B cell (primary cell): ENCODE results near the gene EVX1. TPM values are rescaled to one million over a fixed set of nuclear protein-coding genes. Genes with fewer than 3 reads are reported as not detected.

Experiments used
- ATAC-seq: fragments of 200-7000 bp; cut with Tn5 transposase; one replicate; pipeline ENCODE4 v1.10.0; 2021; ENCODE audit warnings: low read depth, mild to moderate bottlenecking, moderate number of reproducible peaks, moderate library complexity
- CTCF ChIA-PET: fragments of 350-600 bp; sonication (Branson Sonifier 250); formaldehyde crosslinking; loops from one replicate; lab custom pipeline; 2021; ENCODE audit warnings: antibody characterized with exemption, inconsistent platforms; lab: Charles Lee
- POLR2A ChIA-PET: fragments of 350-600 bp; sonication (Branson Sonifier 250); formaldehyde crosslinking; loops from one replicate; lab custom pipeline; 2021; ENCODE audit warnings: antibody characterized with exemption; lab: Charles Lee
- DNase-seq: peaks from one replicate; pipeline ENCODE4 v3.0.0; 2013
- H2AFZ ChIP-seq: 2 replicates; pipeline ENCODE4 v1.6.1; 2012; ENCODE audit warnings: mild to moderate bottlenecking, low read depth, low read length; ENCODE audit not compliant: insufficient read depth, poor library complexity, severe bottlenecking
- H3K27ac ChIP-seq, 2 donors: 1 replicate in 1 of 2; 2 replicates in 1 of 2; pipeline ENCODE4 v1.5.1; 2012 to 2013; ENCODE audit warnings: low read length in 2 of 2, mild to moderate bottlenecking in 2 of 2, moderate library complexity in 1 of 2
- H3K27me3 ChIP-seq, 4 experiments: fragments of 200-600 bp in 1 of 4; sonication (generic) in 1 of 4; replicated peaks in 1 of 4; 1 replicate in 2 of 4; 2 replicates in 2 of 4; pipeline versions ENCODE4 v1.6.1 to v1.7.0; 2013 to 2016; ENCODE audit warnings: low read length in 3 of 4, mild to moderate bottlenecking in 2 of 4, mixed read lengths in 1 of 4, moderate library complexity in 1 of 4; ENCODE audit not compliant: insufficient read depth in 4 of 4, control insufficient read depth in 3 of 4; ENCODE audit errors: control extremely low read depth in 1 of 4
- H3K36me3 ChIP-seq, 2 experiments: replicated peaks in 1 of 2; 1 replicate in 1 of 2; 2 replicates in 1 of 2; pipeline versions ENCODE4 v1.6.1 to v1.7.1; 2013; ENCODE audit warnings: low read length in 1 of 2; ENCODE audit not compliant: insufficient read depth in 2 of 2, control insufficient read depth in 1 of 2; ENCODE audit errors: control extremely low read depth in 1 of 2, extremely low read depth in 1 of 2
- H3K4me1 ChIP-seq, 2 donors: fragments of 200-600 bp in 1 of 2; sonication (generic) in 1 of 2; 1 replicate in 1 of 2; 2 replicates in 1 of 2; pipeline versions ENCODE4 v1.5.1 to v1.6.1; 2013 to 2017; ENCODE audit warnings: low read length in 2 of 2; ENCODE audit not compliant: control insufficient read depth in 2 of 2, insufficient read depth in 2 of 2
- H3K4me2 ChIP-seq: replicated peaks from 2 replicates; pipeline ENCODE3; 2012; ENCODE audit warnings: mild to moderate bottlenecking, low read depth, low read length; ENCODE audit not compliant: poor library complexity, severe bottlenecking
- H3K4me3 ChIP-seq, 5 experiments: fragments of 200-600 bp in 1 of 5; sonication (generic) in 1 of 5; 1 replicate in 3 of 5; 2 replicates in 2 of 5; pipeline versions ENCODE4 v1.5.1 to v1.7.0; 2011 to 2016; ENCODE audit warnings: low read length in 4 of 5, mild to moderate bottlenecking in 4 of 5, low read depth in 2 of 5, control low read depth in 1 of 5, moderate library complexity in 1 of 5; ENCODE audit not compliant: insufficient read depth in 1 of 5; ENCODE audit errors: control extremely low read depth in 1 of 5, extremely low read depth in 1 of 5
- H3K79me2 ChIP-seq: fragments of 200-600 bp; sonication (generic); one replicate; pipeline ENCODE4 v1.6.0; 2016; ENCODE audit warnings: low read length; ENCODE audit not compliant: control insufficient read depth, insufficient read depth
- H3K9ac ChIP-seq: fragments of 200-600 bp; sonication (generic); 2 replicates; pipeline ENCODE4 v1.6.1; 2017; ENCODE audit warnings: mild to moderate bottlenecking, low read length, moderate library complexity
- H3K9me3 ChIP-seq, 3 donors: one replicate each; pipeline versions ENCODE4 v1.6.1 to v1.7.1; 2013; ENCODE audit warnings: low read length in 2 of 3; ENCODE audit not compliant: control insufficient read depth in 2 of 3, insufficient read depth in 1 of 3; ENCODE audit errors: control extremely low read depth in 1 of 3
- H4K20me1 ChIP-seq: 2 replicates; pipeline ENCODE4 v1.6.0; 2012; ENCODE audit warnings: mild to moderate bottlenecking, low read length; ENCODE audit not compliant: insufficient read depth, control insufficient read depth, poor library complexity, severe bottlenecking
- H3K27ac Mint-ChIP-seq: one replicate; pipeline ENCODE4 v1.8.0; 2021; ENCODE audit warnings: mixed read lengths
- H3K27me3 Mint-ChIP-seq: one replicate; pipeline ENCODE4 v1.8.0; 2021; ENCODE audit warnings: mixed read lengths
- H3K4me1 Mint-ChIP-seq: one replicate; pipeline ENCODE4 v1.8.0; 2021; ENCODE audit warnings: mixed read lengths
- H3K4me3 Mint-ChIP-seq: one replicate; pipeline ENCODE4 v1.8.0; 2021; ENCODE audit warnings: mixed read lengths
- H3K9me3 Mint-ChIP-seq: one replicate; pipeline ENCODE4 v1.8.0; 2022; ENCODE audit warnings: mixed read lengths; ENCODE audit not compliant: insufficient read depth
- EZH2 ChIP-seq: IDR thresholded peaks from 2 replicates; pipeline ENCODE4 v1.6.1; 2012; ENCODE audit warnings: borderline replicate concordance, low read depth, mild to moderate bottlenecking, moderate library complexity, low read length; ENCODE audit not compliant: insufficient read depth, poor library complexity, severe bottlenecking
- WGBS: methylation state at CpG from one replicate; pipeline ENCODE4 v1.1.5; 2013; ENCODE audit warnings: missing lambda C conversion rate; ENCODE audit not compliant: insufficient coverage; 5-methylcytosine and 5-hydroxymethylcytosine counted together
- intact Hi-C: fragments of 100-400 bp; cut with micrococcal nuclease; formaldehyde crosslinking; loops from one replicate; pipeline ENCODE4 v1.10.0; 2022
- polyA plus RNA-seq: library from polyadenylated mRNA; depleted of rRNA; stranded (reverse); fragments of >200 nt; gene quantifications from 2 replicates; pipeline ENCODE4 v1.2.3, GENCODE V29; 2012
- total RNA-seq, 2 donors: library from RNA; stranded (reverse); fragments of 120-200 nt in 1 of 2; gene quantifications; 1 replicate in 1 of 2; 2 replicates in 1 of 2; pipeline versions ENCODE4 v1.2.3 to v1.2.4, GENCODE V29; 2013 to 2022
- TF ChIP-seq, protein P1 (sequence below): fragments of 200-600 bp; IDR thresholded peaks from one replicate; pipeline ENCODE4 v1.8.0; 2022; ENCODE audit warnings: antibody characterized with exemption, mild to moderate bottlenecking

The EVX1 gene
- total and polyA plus RNA-seq, 2 donors (not counting 1 experiment from before 2014, with no cell fraction given), result not detected

DNA sequence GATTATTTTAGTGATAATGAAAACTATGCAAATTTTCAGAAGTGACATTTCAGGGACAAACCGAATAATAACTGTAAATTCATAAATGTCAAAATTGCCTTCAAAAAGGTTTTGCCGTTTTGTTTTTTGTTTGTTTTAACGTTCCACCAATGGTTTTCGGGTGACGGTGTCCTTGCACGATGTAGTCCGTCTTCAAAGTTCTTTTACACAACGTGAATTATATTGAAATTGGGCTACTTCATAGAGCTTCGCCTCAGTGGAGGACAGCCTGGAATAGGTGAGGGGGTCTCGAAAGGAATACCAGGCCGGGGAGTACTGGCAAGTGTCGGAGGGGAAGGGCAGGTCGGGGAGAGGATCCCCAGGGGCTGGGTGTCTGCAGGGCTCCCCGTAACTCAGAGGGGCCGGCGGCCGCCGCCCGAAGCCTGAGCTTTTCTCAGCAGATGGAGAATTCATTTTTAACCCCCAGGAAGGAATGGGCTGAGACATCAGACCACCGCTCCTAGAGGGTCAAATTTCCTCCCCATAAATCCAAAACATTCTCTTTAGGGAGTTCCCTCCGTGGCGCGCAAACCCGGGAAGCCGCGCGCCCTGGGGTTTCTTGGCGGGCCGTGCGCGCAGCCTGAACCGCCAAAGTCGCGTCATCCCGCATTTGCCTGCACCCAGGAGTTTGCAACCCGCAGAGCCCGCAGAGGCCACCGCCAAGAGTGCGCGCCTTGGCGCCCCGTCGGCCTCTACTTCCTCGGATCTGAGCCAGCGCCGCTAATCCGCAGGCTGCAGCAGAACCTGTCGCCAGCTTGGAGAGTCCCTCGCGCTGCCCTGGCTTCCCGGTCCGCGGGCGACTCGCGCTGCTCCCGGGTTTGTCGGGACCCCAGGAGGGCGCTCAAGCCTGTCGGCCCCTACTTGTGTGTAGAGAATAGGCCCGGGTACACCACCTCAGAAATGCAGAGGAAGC is 17.3 kb upstream of the EVX1 start:
- Mint-ChIP-seq H3K4me1 (peaks cover 8% of the 10 kb centered on the region), H3K27me3 (peaks cover 76% of the 10 kb centered on the region)
- H3K27me3 ChIP-seq, result peaks cover 2 to 68% (median 59%) of the 10 kb centered on the region in 4 experiments

More for the DNA sequence above, 17.3 kb upstream of the EVX1 start:
- no peaks in the 10 kb centered on the region for H3K9me3 Mint-ChIP-seq
- ATAC-seq, result no peak
- Histone ChIP-seq H3K4me1 (peaks cover 4 to 6% of the 10 kb centered on the region in 2 donors), H3K4me2 (no peak overlapping the region), H3K9ac (no peak overlapping the region), H3K36me3 (no peaks in the 10 kb centered on the region), H3K79me2 (no peaks in the 10 kb centered on the region), H4K20me1 (no peaks in the 10 kb centered on the region), H3K4me3 (no peak overlapping the region), H3K27ac (no peak overlapping the region), H3K9me3 (peaks cover 0 to 3% (median 0%) of the 10 kb centered on the region in 3 donors), H2AFZ (no peak overlapping the region)
- CTCF ChIA-PET, result interaction anchor here (0.9 kb wide), 1 partner anchor 14 kb away, joined by 3 read pairs; no protein-coding TSS in a partner anchor
- WGBS, result 12% methylated on average over 58 of the region's 61 CpGs
- intact Hi-C loops, result no loop called here
- H3K4me3 Mint-ChIP-seq, result no peak overlapping the region
- DNase-seq, result no peak
- POLR2A ChIA-PET, result interaction anchor here (0.6 kb wide), 1 partner anchor 831 kb away, joined by 4 read pairs; no protein-coding TSS in a partner anchor
- H3K27ac Mint-ChIP-seq, result no peak overlapping the region
- TF ChIP-seq EZH2, result no peak
- TF ChIP-seq, protein P1, sequence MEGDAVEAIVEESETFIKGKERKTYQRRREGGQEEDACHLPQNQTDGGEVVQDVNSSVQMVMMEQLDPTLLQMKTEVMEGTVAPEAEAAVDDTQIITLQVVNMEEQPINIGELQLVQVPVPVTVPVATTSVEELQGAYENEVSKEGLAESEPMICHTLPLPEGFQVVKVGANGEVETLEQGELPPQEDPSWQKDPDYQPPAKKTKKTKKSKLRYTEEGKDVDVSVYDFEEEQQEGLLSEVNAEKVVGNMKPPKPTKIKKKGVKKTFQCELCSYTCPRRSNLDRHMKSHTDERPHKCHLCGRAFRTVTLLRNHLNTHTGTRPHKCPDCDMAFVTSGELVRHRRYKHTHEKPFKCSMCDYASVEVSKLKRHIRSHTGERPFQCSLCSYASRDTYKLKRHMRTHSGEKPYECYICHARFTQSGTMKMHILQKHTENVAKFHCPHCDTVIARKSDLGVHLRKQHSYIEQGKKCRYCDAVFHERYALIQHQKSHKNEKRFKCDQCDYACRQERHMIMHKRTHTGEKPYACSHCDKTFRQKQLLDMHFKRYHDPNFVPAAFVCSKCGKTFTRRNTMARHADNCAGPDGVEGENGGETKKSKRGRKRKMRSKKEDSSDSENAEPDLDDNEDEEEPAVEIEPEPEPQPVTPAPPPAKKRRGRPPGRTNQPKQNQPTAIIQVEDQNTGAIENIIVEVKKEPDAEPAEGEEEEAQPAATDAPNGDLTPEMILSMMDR, result no peak
